Activated CD4-positive, alpha-beta T cell treated with anti-CD3 and anti-CD28 coated beads for 1 hour (primary cell): ENCODE measurements around the gene BCAT1.
"Not testable (repeated sequence)": the region's sequence is repeated elsewhere in the genome, so short reads cannot be mapped to it uniquely, and the experiment has no call there.

ENCODE experiments used
- DNase-seq: peaks from one replicate; pipeline ENCODE4 v3.0.0-alpha.2; 2020

The BCAT1 gene

DNA sequence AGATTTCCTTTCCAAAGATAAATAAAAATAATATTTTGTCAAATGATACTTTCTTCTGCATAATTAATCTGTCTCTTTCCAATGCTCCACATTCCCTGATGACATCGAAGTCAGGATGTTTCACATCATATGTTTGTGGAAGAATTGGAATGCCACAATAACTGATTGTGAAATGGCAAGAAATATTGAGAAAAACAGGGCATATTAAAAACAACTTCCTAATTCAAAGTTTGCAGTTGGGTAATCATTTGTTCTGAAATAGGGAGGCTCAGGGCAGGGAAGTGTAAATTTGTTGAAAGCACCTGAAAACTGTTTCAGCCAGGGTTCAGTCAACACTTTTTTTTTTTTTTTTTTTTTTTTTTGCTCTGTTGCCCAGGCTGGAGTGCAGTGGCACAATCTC, 50.7 kb downstream of the BCAT1 start:
- no peak for DNase-seq

DNA sequence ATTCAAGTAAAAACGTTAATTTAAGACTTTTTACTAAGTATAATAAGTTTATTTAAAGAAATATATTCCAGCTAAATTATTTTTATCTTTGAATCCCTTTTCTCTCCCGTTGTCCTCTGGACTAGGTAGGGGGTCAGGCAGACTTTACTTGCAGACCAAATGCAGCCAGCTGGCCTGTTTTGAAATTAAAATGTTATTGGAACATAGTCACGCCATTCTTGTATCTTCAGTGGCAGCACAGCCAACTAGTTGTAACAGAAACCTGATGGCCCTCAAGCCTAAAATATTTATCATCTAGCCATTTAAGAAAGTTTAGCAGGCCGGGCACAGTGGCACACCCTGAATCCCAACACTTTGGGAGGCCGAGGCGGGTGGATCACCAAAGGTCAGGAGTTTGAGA, 52.7 kb downstream of the BCAT1 start:
- no peak for DNase-seq

DNA sequence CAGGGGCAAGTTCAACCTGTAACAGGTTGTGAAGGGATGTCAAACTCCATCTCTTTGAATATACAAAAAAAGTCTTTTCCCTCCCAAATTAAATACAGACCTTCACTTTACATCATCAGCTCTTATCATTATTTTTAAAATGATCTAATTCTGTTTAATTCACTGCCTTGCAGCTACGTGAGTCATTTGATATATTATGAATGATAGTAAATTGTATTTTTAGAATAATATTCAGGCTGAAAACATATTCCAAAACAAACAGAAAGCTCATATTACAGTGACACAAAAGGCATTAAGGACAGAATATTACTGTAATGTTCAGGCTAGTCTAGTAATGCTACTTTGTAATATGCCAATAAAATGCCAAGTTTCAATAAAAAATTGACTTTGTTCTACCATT, 53.3 kb downstream of the BCAT1 start:
- no peak for DNase-seq

DNA sequence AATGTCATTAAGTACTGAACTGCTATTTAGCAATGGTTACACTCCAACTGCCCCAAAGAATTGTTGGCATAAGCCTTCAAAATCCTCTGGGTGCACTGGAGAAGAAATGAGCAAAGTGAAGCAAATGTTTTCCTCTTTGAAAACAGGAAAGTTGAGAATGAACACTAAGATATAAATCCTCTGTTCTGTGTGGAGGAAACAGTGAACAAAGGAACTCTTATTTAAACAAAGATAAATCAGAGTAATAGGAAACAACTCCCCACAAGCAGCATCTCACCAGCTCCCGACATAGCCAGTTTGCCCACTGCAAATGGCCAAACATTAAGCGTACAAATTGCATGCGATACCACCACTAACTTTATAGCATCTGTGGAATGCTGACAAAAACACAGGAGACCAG, 54.0 kb downstream of the BCAT1 start:
- DNase-seq, result no peak

DNA sequence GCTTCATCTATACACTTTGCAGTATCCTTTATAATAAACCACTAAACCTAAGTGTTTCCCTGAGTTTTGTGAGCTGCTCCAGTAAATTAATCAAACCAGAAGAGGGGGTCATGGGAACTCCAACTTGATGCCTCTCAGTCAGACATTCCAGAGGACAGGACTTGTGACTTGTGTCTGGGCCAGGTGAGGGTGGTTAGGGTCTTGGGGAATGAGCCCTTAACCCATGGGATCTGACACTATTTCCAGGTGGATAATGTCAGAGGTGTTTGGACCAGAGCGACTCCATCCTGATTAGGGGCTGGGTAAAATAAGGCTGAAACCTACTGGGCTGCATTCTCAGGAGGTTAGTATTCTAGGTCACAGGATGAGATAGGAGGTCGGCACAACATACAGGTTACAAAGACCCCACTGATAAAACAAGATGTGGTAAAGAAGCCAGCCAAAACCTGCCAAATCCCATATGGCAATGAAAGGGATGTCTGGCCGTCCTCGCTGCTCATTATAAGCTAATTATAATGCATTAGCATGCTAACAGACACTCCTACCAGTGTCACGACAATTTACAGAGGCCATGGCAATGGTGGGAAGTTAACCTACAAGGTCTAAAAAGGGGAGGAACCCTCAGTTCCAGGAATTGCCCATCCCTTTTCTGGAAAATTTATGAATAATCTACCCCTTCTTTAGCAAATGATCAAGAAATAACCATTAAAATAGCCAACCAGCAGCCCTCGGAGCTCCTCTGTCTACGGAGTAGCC, 58.7 kb downstream of the BCAT1 start:
- DNase-seq, result no peak

DNA sequence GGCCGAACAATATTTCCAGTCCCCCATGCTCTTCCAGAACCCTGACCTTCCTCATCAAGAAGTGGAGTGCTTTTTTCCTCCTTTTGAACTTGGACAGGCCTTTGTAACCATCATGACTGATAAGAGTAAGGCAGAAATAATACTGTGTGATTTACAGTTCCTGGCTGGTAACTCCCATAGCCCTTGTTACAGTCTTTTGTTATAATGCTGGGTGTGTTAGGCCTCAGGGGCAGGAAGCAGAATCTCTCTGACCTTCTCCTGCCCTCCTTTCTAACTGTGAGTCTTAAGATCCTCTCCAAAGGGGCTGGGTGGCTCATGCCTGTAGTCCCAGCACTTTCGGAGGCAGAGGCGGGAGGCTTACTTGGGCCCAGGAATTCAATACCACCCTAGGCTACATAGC, 59.5 kb downstream of the BCAT1 start:
- DNase-seq, result no peak

DNA sequence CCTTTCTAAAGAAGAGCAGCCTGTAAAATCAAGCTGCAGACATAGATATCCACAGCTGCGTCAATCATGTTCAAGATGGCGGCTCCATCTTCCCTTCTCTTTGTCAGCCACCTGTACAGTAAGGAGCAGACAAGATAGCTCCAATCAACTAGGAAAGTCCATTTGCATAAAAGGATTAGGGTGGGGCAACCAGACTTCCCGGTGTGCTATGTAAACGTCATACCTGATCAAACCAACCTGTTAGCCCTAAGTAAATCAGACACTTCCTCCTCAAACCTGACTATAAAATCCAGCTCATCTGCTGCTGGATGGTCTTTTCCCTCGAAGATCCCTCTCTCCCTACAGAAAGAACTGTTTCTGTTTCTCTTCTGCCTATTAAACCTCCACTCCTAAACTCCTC, 60.1 kb downstream of the BCAT1 start:
- no peak for DNase-seq

DNA sequence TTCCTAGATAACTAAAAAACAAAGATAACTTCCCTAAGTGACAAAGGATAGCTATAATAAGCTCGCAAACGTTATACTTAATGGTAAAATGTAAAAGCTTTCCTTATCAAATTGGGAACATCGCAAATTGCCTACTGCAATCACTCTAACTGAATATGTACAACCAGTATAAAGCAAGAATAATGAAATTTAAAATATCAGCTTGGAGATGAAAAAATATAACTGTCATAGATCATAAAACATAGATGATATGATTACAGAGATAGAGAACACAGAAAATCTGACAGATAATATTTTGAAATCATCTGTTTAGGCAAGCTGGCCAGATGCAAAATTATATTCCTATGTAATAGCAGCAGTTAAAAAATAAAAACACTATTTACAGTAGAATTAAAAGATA, 64.0 kb downstream of the BCAT1 start:
- no peak for DNase-seq

DNA sequence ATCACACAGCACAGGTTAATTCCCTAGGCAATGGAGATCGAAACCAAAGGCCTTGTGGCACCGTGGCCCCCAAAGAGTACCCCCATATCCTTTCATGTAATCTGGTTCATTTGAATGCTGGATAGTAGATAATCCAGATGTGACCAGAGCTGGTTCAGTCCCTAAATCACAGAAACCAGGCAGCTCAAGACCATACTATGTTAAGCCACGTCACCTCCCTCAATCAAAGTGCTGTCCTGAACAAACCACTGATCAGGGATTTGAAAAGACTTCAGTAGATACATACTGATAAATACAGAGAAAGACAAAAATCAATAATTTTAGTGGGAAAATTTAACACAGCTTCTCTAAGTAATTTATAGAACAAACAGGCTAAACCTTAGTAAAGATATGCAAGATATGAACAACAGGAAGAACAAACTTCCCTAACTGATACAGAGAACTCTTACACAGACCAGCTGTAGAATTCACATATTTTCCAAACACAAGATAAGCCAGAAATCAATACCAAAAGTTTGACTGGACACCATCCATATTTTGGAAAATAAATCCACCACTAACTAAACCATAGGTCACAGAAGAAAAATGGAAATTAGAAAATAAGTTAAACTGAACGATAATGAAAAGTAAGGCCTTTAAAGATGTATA, 67.1 kb downstream of the BCAT1 start:
- no peak for DNase-seq

DNA sequence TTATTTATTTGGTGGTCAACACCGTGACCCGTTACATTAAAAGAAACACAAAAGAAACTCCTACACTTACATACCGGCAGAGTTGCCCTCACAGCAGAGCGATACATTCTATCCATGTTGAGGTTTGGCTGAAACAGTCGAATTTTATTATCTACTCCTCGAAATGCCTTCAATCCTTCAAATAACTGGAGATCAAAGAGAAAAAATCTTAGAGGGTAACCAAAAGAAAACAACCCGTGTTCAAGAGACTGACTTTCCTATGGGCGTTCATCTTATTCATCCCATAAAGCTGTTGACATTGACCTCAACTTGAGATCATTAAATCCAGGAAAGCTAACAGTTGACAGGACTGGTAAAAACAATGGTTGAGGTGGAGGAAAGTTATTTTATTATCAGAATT, 67.7 kb downstream of the BCAT1 start:
- DNase-seq, result no peak

DNA sequence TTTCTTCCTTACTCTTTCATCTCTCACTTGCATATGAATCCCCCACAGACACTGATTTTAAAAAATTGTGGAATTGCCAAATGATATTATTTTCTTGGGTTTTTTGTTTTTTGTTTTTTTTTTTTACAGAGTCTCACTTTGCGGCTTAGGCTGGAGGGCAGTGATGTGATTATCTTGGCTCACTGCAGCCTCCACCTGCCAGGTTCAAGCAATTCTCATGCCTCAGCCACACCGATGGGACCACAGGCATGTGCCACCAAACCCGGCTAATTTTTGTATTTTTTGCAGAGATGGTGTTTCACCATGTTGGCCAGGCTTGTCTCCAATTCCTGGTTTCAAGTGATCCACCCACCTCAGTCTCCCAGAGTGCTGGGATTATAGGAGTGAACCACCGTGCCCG, 68.2 kb downstream of the BCAT1 start:
- DNase-seq, result no peak

DNA sequence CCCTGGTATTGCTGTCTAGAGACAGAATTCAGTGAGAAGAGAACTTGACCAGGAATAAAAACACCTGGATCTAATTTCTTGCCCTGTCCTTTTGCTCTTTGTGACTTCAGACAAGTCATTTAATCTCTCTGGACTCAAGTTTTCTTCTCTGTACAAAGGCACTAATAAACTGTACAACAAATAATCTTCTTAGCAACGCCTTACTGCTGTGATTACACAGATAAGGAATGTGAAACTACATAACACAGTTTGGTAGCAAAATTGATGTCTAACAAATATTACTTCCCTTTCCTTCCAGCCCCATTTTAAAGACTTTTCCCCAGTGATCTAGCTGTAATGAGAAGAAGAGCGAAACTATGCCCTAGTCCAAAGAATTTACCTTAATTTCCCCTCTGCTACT, 69.3 kb downstream of the BCAT1 start:
- DNase-seq, result no peak

DNA sequence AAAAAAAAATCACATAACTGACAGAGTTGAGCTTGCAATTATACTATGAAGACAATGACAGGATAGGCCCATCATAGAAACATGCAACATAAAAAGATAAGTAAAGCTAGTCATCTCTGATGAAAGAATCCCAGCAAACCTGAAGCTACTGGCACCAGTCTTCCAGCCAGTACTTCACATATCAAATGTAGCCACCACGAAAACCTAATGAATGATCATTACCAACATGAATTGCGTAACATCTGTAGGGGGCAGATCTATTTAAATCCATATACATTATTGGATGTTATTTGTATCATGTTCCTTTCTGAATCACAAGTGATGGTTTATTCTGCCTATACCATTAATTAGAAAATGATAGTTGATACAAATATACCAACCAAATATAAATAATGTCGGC, 73.9 kb downstream of the BCAT1 start:
- no peak for DNase-seq

DNA sequence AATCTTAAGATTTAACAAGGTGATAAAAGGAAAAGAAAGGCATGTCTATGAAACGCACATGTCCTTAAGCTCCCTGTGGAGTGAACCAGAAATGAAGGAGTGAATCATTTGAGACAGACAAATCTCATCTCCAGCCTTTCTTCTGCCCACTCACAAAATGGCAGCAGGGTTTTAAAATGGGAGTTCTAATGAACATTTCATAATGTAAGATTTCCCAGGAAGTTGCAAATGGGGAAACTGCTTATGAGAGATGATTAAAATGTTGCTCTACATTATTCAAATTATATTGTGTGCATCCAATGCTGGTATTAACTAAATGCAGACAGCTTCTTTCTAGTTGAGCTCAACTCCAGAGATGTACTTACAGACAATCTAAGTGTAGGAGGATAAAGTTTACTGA, 76.7 kb downstream of the BCAT1 start:
- no peak for DNase-seq

DNA sequence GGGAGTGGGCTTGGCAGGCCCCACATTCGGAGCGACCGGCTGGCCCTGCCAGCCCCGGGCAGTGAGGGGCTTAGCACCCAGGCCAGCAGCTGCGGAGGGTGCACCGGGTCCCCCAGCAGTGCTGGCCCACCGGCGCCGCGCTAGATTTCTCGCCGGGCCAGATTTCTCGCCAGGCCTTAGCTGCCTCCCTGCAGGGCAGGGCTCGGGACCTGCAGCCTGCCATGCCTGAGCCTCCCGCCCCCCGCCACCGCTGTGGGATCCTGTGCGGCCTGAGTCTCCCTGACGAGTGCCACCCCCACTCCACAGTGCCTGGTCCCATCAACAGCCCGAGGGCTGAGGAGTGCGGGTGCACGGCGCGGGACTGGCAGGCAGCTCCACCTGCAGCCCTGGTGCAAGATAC, 82.8 kb downstream of the BCAT1 start:
- DNase-seq, result not testable (repeated sequence)

DNA sequence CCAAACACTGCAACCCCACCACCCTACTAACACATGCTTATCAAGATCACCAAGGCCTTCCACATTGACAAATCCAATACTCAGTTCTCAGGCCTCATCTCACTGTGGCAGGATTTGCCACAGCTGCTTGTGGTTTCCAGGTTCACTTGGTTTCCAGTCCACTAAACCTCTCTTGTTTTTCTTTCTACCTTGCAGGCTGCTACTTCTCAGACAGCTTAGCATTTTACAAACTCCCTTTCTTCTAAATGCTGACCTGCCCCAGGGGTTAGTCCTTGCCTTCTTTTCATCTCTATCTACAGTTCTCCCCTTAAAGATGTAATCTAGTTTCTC, 84.1 kb downstream of the BCAT1 start:
- no peak for DNase-seq

DNA sequence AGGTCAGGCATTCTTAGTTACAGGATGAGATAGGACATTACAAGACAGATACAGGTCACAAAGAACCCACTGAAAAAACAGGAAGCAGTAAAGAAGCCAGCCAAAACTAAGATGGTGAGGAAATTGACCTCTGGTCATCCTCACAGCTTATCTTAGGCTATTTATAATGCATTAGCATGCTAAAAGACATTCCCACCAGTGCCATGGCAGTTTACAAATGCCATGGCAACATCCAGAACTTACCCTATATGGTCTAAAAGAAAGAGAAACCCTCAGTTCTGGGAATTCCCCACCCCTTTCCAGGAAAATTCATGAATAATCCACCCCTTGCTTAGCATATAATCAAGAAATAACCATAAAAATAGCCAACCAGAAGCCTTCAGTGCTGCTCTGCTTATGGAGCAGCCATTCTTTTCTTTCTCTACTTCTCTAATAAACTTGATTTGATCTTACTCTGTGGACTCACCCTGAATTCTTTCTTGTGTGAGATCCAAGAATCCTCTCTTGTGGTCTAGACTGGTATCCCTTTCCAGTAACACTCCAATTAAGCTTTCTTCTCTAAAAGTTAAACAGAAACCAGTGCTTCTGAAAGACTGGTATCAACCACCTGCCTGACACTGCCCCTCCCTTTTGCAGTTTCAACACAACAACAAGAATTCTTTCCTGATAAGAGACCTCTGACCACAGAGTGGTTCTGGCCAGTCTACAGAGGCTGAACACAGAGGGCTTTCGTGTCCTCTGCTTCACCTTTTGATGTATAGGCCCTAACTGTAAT, 86.9 kb downstream of the BCAT1 start:
- no peak for DNase-seq

DNA sequence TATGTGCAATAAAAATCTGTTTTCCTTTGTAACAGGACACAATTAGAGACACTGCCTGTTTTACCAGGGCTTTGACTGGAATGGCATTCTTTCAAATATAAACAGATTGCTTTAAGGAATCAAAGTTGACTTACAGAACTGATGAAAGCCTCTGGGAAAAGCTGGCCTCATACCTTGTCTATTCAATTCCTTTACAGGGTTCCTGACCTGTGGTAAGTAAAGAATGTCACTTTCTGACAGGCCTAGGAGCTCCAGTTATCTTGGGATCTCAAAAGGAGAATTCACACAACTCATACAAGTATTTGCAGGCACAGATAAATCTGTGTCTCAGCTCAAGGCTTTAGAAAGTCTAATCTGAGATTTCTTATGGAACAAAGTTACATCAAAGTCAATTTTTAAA, 88.4 kb downstream of the BCAT1 start:
- no peak for DNase-seq

DNA sequence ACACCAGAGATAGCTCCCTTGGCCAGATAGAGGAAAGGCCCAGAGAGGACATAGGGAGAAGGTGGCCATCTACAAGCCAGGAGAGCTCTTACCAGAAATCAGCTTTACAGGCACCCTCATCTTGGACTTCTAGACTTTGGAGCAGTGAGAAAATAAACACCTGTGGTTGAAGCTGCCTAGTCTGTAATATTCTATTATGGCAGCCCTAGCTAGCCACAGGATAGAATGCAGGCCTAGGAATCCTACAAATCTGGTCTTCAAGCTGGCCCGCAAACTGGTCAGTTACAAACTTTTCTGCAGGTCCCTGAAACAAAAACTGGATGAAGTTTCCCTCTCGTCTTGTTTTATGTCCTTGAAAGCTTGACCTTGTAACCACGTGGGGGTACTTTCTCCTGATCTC, 92.4 kb downstream of the BCAT1 start:
- DNase-seq, result no peak

DNA sequence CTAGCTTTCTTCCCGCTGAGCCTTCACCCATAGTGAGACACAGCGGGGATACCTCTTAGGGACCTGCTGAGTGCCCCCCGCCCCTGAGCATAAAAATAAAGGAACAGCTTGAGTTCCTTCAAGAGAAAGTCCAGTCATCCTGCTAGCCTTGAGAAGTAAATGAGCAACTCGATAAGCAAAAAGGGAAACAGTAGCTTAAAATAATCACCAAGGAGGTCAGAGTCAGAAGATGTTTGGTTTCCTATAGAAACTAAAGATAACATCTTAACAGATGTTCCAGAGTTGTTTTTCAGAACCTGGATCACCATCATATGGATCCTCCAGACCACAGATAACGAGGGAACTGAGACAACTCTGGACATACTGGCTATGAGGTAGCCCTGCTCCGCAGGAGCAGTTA, 94.0 kb downstream of the BCAT1 start:
- DNase-seq, result no peak

DNA sequence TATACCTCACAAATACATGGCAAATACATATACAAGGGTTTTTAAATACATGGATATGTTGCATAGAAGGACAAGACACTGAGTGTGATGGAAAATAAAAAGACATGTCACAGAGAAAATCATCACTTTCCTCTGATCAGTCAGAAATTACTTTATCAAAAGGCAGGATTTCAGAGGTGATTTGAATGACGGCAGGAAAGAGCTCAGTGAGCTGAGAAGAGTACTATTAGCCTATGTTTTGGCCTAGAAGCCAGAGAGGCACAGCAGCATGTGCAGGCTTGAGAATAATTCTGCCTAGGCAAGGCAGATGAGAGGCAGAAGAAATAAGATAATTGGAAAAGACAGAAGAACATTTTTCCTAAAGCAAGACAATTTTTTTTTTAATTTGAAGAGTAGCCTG, 94.9 kb downstream of the BCAT1 start:
- no peak for DNase-seq

DNA sequence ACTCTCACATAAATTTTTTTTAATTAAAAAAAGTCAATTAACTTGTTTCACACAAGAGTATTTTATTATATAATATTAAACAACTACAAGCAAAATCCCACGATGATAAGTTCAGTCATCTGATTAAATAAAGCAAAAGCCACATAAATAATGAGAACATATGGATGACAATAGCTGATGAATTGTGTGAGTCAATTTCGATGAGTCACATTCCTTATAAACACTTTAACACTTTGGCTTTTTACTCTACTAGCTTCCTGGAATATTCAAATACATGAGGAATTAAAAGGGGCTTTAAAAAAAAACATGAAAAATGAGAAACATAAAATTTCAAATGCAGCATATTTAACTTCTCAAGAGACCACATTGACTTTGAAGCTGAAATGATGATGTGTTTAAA, 95.3 kb downstream of the BCAT1 start:
- no peak for DNase-seq

DNA sequence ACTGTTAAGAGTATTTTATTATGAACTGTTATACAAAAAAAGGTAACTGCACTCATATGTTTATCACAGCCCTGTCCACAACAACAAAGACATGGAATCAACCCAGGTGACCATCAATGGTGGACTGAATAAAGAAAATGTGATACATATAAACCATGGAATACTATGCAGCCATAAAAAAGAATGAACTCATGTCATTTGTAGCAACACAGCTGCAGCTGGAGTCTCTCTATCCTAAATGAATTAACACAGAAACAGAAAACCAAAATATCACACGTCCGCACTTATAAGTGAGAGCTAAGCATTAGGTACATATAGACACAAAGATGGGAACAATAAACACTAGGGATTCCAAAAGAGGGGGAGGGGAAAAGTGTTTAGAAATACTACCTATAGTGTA, 95.8 kb downstream of the BCAT1 start:
- no peak for DNase-seq

DNA sequence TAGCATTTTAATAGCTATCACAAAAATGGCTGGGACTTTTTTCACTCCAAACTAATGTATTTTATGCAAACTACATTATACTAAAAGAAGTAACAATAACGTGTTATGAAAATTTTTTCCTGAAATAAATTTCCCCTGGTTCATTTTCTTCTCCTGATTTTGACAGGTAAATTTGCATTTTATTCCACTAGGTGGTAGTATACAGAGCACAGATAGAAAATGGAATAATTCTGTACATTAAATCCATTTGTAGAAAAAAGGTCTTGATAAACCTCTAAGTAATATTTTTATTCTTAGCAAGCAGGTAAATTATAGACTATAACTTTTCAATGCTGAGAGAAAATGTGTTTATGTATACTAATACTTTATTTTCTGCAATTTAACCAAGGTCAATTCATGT, 96.5 kb downstream of the BCAT1 start:
- DNase-seq, result no peak
